HG03175 (cell line): ENCODE measurements around the gene CDCP2.
"Not testable (repeated sequence)": the region's sequence is repeated elsewhere in the genome, so short reads cannot be mapped to it uniquely, and the experiment has no call there.

Source experiments
- ATAC-seq: cut with Tn5 transposase; IDR thresholded peaks from one replicate; pipeline ENCODE4 v1.9.1; 2021; ENCODE audit warnings: mild to moderate bottlenecking, moderate library complexity; ENCODE audit not compliant: unreplicated experiment

CDCP2 gene

GRCh38 chr1:54094730-54095105 is 58.1 kb downstream of the CDCP2 start:
- ATAC-seq, result not testable (repeated sequence)

DNA sequence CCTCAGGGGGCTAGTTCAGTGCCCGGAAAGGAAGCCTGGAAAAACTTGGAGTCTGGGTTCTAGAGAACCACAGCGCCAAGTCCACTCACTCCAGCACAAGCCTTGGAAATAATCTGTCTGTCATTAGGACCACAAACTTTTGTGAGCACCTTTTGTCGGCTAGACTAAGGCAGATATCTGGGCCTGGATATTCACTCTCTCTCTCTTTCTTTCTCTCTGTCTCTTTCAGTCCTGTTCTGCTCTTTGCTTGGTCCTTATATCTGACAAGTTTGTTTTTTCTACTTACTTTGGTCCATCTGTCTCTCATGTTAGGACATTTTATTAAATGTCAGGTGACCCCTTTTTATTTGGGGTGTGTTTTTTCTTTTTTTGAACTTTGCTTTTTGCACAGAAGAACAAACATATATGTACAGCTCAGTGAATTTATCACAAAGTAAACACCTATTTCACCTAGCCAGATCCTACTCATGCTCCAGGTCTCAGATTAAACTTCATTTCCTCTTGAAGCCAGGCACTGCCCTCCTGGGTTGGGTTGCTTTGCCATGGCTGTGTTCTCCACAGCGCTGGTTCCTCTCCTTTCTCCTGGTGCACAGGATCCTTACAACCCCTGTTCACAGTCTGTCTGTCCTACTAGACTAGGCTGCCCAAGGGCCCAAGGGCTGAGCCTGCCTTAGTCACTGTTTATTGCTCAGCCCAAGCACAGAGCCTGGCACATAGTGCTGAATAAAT is 58.6 kb downstream of the CDCP2 start:
- no peak for ATAC-seq

- ATAC-seq, result no peak
Measured at GRCh38 chr1:54091666-54092065, 61.1 kb downstream of the CDCP2 start.

DNA sequence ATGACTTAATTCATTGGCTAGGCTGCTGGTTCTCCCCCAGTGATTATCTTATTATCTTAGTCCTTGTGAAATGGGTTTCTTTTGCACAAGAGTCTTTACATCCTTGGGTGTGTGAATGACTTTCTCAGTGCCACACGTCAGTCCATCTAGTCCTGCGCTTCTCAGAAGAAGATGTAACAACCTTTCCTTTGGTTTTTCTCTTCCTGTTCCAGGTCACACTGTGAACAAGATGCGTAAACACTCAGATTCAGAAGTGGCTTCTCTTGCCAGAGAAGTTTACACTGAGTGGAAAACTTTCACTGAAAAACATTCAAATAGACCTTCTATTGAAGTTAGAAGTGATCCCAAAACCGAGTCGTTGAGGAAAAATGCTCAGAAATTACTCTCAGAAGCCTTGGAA is 64.4 kb downstream of the CDCP2 start:
- ATAC-seq, result no peak

DNA sequence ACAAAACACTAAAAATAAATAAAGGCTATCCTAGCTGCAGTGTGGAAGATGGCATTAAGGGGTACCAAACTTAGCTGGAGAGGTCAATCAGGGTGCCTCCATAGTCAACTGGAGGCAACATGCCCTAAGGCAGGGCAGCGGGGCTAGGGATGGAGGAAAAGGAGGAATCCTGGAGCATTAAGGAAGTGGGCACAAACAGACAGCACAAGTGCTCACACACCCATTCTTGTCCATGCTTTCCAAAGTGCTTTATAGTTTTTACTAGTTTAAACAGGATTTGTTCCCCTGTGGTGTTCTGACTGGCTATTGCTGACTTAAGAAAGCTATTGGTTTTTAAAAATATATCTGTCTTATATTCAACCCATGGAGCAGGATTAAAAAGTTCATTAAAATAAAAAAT is 66.0 kb downstream of the CDCP2 start:
- no peak for ATAC-seq

- ATAC-seq, result no peak
Measured at GRCh38 chr1:54084794-54085193, 68.0 kb downstream of the CDCP2 start.
